Measurements from ENCODE around the gene PSG6.
"Not testable (repeated sequence)": the region's sequence is repeated elsewhere in the genome, so short reads cannot be mapped to it uniquely, and the experiment has no call there.

DNA sequence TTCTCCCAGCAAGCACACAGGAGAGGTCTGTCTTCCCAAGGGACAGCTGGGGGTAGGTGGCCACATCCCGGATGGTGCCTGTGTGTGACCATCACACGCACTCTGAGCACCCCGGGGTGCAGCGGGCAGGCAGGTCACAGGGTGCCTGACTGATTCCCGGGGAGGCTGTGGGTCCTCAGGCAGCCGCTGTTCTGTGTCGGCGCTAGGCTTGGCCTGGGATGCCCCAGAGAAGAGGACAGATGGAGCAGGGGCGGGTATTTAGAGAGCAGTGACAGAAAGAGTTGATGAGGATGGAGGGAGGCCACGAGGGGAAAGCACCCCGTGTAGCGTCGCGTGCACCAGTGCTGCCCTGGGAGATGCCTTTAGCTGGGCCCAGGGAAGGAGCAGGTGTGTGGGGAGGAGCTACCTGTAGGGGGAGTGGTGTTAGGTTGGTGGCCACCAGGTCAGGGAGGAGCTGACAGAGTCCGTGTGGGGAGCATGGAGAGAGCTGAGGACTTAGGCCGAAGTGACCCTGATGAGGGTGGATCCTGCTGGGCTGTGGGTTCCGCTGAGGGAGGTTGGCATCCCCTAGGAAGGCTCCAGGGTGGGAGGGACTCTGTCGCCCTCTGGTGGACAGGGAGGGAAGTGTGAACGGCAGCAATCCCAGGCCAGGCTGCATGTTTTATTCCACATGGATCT lies 60.7 kb downstream of the PSG6 start:
- TF ChIP-seq, protein P1, sequence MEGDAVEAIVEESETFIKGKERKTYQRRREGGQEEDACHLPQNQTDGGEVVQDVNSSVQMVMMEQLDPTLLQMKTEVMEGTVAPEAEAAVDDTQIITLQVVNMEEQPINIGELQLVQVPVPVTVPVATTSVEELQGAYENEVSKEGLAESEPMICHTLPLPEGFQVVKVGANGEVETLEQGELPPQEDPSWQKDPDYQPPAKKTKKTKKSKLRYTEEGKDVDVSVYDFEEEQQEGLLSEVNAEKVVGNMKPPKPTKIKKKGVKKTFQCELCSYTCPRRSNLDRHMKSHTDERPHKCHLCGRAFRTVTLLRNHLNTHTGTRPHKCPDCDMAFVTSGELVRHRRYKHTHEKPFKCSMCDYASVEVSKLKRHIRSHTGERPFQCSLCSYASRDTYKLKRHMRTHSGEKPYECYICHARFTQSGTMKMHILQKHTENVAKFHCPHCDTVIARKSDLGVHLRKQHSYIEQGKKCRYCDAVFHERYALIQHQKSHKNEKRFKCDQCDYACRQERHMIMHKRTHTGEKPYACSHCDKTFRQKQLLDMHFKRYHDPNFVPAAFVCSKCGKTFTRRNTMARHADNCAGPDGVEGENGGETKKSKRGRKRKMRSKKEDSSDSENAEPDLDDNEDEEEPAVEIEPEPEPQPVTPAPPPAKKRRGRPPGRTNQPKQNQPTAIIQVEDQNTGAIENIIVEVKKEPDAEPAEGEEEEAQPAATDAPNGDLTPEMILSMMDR (conservative IDR thresholded peaks at IDR 0.05): peak; percentile 89
- TF ChIP-seq EZH2 (IDR thresholded peaks at IDR 0.05; ENCODE audit: low read depth): not testable (repeated sequence)

Data from PC-9 (cell line).